Stimulated activated CD8-positive, alpha-beta memory T cell treated with anti-CD3 and anti-CD28 coated beads, Interleukin-2, amount 100 ng/mL, for 48 hours (primary cell): Measurements from ENCODE around the gene FUT6.
"Not testable (repeated sequence)": the region's sequence is repeated elsewhere in the genome, so short reads cannot be mapped to it uniquely, and the experiment has no call there.

ENCODE experiments used
- DNase-seq, 2 donors: peaks; one replicate each; pipeline ENCODE4 v3.0.0-alpha.2; 2020; ENCODE audit warnings: low read depth in 2 of 2

Gene FUT6

GRCh38 chr19:5786593-5787408, 52.7 kb downstream of the FUT6 start:
- DNase-seq = no peak

DNA sequence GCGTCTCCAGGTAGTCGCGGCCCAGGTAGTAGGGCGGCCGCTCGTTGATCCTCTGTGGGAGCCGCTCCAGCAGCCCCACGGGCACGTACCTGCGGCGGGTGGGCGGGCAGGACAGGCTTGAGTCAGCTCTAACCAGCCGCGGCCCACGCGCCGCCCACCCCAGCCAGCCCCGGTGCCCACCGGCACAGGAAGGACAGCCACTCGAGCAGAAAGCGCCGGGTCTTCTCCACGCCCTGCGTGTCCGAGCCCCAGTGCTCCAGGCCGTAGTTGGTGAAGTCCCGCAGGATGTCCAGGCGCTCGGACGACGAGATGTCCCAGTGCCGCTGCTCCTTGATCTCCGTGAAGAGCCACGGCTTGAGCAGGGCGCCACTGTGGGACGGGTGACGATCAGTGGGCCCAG, 54.1 kb downstream of the FUT6 start:
- no peak for DNase-seq

DNA sequence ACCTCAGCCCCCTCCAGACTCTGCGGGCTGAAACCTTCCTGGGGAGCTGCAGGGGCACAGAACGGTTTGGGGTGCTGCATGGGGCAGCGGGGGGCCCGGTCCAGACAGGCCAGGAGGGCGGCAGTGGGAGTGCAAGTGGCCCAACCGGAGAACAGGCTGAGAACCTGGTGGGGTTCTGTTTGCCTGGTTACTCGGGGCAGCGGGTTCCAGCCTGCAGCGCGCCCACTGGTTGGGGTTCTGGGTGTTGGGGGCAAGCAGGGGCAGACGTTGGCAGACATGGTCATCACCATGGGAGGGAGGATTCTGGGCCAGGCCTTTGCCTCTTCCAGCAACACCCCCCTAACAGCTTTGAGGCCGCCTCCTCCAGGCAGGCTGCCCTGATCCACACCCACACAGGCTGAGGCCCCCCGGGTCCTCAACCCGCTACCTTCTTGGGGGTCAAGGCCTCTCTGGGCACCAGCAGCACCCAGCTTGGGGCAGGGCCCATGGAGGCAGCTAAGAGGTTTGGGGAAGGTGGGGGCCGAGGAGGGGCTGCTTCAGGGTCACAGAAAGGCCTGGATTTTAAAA, 54.8 kb downstream of the FUT6 start, which contains the start of gene PRR22:
Gene PRR22, minus strand, starts transcription at position 166 of the 567 bp plus-strand sequence. Its CDS starts 86 bp downstream, at position 80.
- DNase-seq = no peak

- no peak for DNase-seq
Observed at GRCh38 chr19:5782945-5783919, 56.3 kb downstream of the FUT6 start.

DNA sequence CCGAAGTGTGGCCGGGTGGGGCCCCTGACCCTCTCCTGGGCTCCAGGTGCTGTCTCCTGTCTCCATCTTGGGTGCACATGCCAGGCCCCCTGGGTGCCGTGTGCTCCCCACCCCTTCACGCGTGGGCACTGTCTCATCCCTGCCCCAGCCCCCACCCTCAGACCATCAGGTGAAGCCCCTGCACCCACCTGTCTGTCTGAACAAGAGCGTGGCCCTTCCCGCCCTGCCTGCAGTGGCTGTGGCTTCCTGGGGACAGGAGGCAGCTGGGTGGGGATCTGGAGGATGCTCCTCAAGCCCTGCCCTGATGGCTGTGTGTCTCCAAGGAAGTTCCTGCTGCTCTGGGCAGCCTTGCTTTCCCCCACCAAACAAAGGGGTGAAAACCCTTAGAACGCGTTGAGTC, 57.2 kb downstream of the FUT6 start:
- DNase-seq = no peak

DNA sequence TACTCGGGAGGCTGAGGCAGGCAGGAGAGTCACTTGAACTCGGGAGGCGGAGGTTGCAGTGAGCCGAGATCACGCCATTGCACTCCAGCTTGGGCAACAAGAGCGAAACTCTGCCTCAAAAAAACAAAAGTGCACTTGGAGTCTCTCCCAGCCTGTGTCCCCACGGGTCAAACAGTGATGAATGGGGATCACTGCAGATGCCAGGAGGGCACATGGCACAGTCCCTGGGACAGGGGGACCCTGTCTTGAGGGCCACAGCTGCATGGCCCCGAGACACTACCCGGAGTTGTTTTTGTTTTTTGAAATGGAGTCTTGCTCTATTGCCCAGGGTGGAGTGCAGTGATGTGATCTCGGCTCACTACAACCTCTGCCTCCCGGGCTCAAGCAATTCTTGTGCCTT, 58.6 kb downstream of the FUT6 start:
- DNase-seq = not testable (repeated sequence)
